Mucosa of stomach (tissue), 1 donor: ENCODE results near the gene ZFY.

Source experiments
- H3K27me3 ChIP-seq: one replicate; pipeline ENCODE4 v1.7.0; 2013; ENCODE audit warnings: mild to moderate bottlenecking, low read length; ENCODE audit not compliant: control insufficient read depth, insufficient read depth
- H3K36me3 ChIP-seq: one replicate; pipeline ENCODE4 v1.7.0; 2013; ENCODE audit warnings: low read length; ENCODE audit not compliant: control insufficient read depth, insufficient read depth
- H3K4me1 ChIP-seq: one replicate; pipeline ENCODE4 v1.7.0; 2013; ENCODE audit warnings: mild to moderate bottlenecking, low read length; ENCODE audit not compliant: control insufficient read depth, insufficient read depth
- H3K4me3 ChIP-seq: one replicate; pipeline ENCODE4 v1.7.0; 2013; ENCODE audit warnings: low read length
- H3K9ac ChIP-seq: one replicate; pipeline ENCODE4 v1.7.0; 2013; ENCODE audit warnings: mild to moderate bottlenecking, low read length, moderate library complexity
- H3K9me3 ChIP-seq: one replicate; pipeline ENCODE4 v1.7.0; 2013; ENCODE audit warnings: mild to moderate bottlenecking, low read length, moderate library complexity; ENCODE audit not compliant: control insufficient read depth
- donor health status: Pancreatic carcinoma.

ZFY gene

GRCh38 chrY:2949590-2950252 is 14.5 kb downstream of the ZFY start:
- no peak overlapping the region for H3K9ac ChIP-seq
- no peak overlapping the region for H3K4me3 ChIP-seq
- no peaks in the 10 kb centered on the region for H3K9me3 ChIP-seq
- no peaks in the 10 kb centered on the region for H3K27me3 ChIP-seq
- peaks cover 3% of the 10 kb centered on the region for H3K4me1 ChIP-seq
- no peaks in the 10 kb centered on the region for H3K36me3 ChIP-seq

- Histone ChIP-seq H3K4me1 (peaks cover 3% of the 10 kb centered on the region), H3K36me3 (no peaks in the 10 kb centered on the region), H3K27me3 (no peaks in the 10 kb centered on the region), H3K9ac (no peak overlapping the region), H3K9me3 (no peaks in the 10 kb centered on the region), H3K4me3 (no peak overlapping the region)
Observed at GRCh38 chrY:2950655-2951054, 15.5 kb downstream of the ZFY start.

DNA sequence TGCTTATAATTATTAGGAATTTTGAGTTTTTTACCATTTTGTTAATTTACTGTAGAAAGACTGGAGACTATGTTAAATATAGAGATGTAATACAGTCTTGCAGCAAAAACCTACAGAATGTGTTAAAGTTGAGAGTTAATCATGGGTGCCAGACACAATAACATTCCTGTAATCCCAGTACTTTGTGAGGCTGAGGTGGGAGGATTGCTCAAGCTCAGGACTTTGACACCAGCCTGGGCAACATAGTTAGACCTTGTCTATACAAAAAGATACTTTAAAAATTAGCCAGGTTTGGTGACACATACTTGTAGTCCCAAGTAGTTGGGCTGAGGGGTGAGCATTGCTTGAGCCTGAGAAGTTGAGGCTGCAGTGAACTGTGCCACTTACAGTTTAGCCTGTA is 17.7 kb downstream of the ZFY start:
- H3K36me3 ChIP-seq, result no peaks in the 10 kb centered on the region
- H3K9ac ChIP-seq, result no peak overlapping the region
- peaks cover 3% of the 10 kb centered on the region for H3K4me1 ChIP-seq
- H3K27me3 ChIP-seq, result no peaks in the 10 kb centered on the region
- no peak overlapping the region for H3K4me3 ChIP-seq
- no peaks in the 10 kb centered on the region for H3K9me3 ChIP-seq

DNA sequence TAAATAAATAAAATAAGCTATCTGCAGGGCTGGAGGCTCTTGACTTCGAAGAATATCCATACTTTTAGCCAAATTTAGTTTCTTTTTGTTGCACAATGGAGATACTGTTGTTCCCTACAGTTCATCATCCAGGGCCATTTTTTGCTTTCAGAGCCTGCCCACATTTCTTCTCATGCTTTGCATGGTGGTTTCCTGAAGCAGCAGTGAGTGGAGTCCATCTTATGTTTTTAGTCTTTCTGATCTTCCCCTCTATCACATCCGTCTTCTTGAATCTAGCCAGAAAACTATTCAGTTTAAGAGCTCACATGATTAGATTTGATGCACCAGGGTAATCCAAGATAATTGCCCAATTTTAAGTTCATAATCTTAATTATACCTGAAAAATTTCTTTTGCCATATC is 19.6 kb downstream of the ZFY start:
- H3K9me3 ChIP-seq, result no peaks in the 10 kb centered on the region
- H3K27me3 ChIP-seq, result no peaks in the 10 kb centered on the region
- H3K36me3 ChIP-seq, result no peaks in the 10 kb centered on the region
- no peak overlapping the region for H3K9ac ChIP-seq
- H3K4me1 ChIP-seq, result peaks cover 3% of the 10 kb centered on the region
- no peak overlapping the region for H3K4me3 ChIP-seq

- H3K36me3 ChIP-seq, result no peaks in the 10 kb centered on the region
- no peaks in the 10 kb centered on the region for H3K9me3 ChIP-seq
- no peak overlapping the region for H3K9ac ChIP-seq
- no peak overlapping the region for H3K4me3 ChIP-seq
- H3K27me3 ChIP-seq, result no peaks in the 10 kb centered on the region
- H3K4me1 ChIP-seq, result peaks cover 3% of the 10 kb centered on the region
Observed at GRCh38 chrY:2955561-2955960, 20.4 kb downstream of the ZFY start.

- no peaks in the 10 kb centered on the region for H3K36me3 ChIP-seq
- no peak overlapping the region for H3K4me3 ChIP-seq
- no peaks in the 10 kb centered on the region for H3K9me3 ChIP-seq
- no peak overlapping the region for H3K9ac ChIP-seq
- H3K4me1 ChIP-seq, result no peaks in the 10 kb centered on the region
- H3K27me3 ChIP-seq, result no peaks in the 10 kb centered on the region
Observed at GRCh38 chrY:2962061-2962460, 26.9 kb downstream of the ZFY start.

DNA sequence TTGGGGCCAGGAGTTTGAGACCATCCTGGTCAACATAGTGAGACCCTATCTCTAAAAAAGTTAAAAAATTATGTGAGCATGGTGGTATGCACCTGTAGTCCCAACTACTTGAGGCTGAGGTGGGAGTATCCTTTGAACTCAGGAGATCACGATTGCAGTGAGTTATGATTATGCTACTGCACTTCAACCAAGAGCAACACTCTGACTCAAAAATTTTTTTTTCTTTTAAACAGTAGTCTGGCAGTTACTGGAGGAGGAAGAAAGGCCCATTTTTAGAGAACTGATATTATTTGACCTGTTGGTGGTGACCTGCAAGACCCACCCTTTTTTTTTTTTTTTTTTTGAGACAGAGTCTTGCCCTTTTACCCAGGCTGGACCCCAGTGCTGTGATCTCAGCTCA is 29.6 kb downstream of the ZFY start:
- Histone ChIP-seq H3K4me1 (no peaks in the 10 kb centered on the region), H3K4me3 (no peak overlapping the region), H3K9me3 (no peaks in the 10 kb centered on the region)

GRCh38 chrY:2965629-2966028 is 30.4 kb downstream of the ZFY start:
- Histone ChIP-seq H3K36me3 (no peaks in the 10 kb centered on the region), H3K9ac (no peak overlapping the region), H3K4me3 (no peak overlapping the region), H3K4me1 (no peaks in the 10 kb centered on the region), H3K9me3 (no peaks in the 10 kb centered on the region), H3K27me3 (no peaks in the 10 kb centered on the region)

More for the DNA sequence above, 29.6 kb downstream of the ZFY start:
- H3K36me3 ChIP-seq, result no peaks in the 10 kb centered on the region
- H3K27me3 ChIP-seq, result no peaks in the 10 kb centered on the region
- no peak overlapping the region for H3K9ac ChIP-seq

DNA sequence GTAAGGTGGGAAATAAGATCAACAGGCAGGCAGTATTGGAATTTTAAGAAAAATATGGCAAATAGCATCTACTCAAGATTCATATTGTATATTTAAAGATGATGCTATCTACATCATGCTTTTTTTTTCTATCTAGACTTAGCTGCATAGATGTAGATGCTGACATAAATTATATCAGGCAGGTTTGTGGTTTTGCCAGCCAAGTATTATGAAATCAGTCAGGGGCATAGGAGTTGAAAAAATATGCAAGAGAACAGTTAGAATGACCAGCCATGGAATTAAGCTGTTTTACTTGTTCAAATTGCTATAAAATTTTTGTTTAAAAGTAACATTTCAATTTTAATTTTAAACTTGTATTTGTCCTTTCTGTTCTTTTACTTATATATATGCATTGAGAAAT is 34.4 kb downstream of the ZFY start:
- Histone ChIP-seq H3K27me3 (no peaks in the 10 kb centered on the region), H3K36me3 (no peaks in the 10 kb centered on the region), H3K9ac (no peak overlapping the region), H3K4me3 (no peak overlapping the region), H3K9me3 (no peaks in the 10 kb centered on the region), H3K4me1 (no peaks in the 10 kb centered on the region)

GRCh38 chrY:2972708-2973107 is 37.5 kb downstream of the ZFY start:
- Histone ChIP-seq H3K9ac (no peak overlapping the region), H3K4me1 (no peaks in the 10 kb centered on the region), H3K9me3 (no peaks in the 10 kb centered on the region), H3K36me3 (no peaks in the 10 kb centered on the region), H3K4me3 (no peak overlapping the region), H3K27me3 (no peaks in the 10 kb centered on the region)

DNA sequence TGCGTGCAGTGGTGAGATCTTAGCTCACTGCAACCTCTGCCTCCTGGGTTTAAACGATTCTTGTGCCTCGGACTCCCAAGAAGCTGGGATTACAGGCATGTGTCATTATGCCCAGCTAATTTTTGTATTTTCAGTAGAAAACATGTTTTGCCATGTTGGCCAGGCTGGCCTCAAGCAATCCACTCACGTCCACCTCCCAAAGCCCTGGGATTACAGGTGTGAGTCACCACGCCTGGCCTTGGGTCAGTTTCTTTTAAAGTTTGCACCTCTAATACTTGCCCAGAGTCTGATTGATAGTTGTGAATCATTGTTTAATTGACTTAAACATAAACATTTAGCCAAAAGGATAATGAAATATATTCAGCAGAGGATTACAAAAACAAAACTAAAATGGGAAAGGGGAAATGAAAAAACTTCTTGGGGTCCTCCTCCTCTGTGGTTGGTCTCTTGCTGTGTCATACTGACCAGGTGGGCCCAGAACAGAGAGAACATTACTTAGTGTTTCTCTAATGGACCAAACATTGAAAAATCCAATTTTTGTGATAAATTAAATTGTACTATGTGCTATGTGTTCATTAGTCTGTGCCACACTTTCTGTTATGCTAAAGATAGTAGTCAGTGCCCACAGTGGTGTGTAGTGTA is 38.0 kb downstream of the ZFY start:
- Histone ChIP-seq H3K9me3 (no peaks in the 10 kb centered on the region), H3K4me1 (no peaks in the 10 kb centered on the region), H3K27me3 (no peaks in the 10 kb centered on the region), H3K36me3 (no peaks in the 10 kb centered on the region), H3K9ac (no peak overlapping the region), H3K4me3 (no peak overlapping the region)

GRCh38 chrY:2979283-2979682 is 44.1 kb downstream of the ZFY start:
- Histone ChIP-seq H3K9ac (no peak overlapping the region), H3K36me3 (no peaks in the 10 kb centered on the region), H3K9me3 (no peaks in the 10 kb centered on the region), H3K27me3 (no peaks in the 10 kb centered on the region), H3K4me3 (no peak overlapping the region), H3K4me1 (no peaks in the 10 kb centered on the region)
